Mesenchymal stem cell (in vitro differentiated cells and primary cell): ENCODE measurements around the gene SUPT3H.

Source experiments
- DNase-seq: peaks from one replicate; pipeline ENCODE4 v3.0.0-alpha.2; 2013
- H2AFZ ChIP-seq: one replicate; pipeline ENCODE4 v1.6.1; 2013; ENCODE audit warnings: low read depth, mild to moderate bottlenecking, control low read depth, inconsistent platforms, low read length, moderate library complexity
- H2AK5ac ChIP-seq: 2 replicates; pipeline ENCODE4 v1.6.1; 2013; ENCODE audit warnings: low read length, moderate library complexity, mild to moderate bottlenecking, inconsistent platforms; ENCODE audit not compliant: severe bottlenecking
- H2BK120ac ChIP-seq: one replicate; pipeline ENCODE4 v1.6.1; 2013; ENCODE audit warnings: low read depth, mild to moderate bottlenecking, inconsistent platforms, low read length, moderate library complexity
- H2BK12ac ChIP-seq, 2 experiments: one replicate each; pipeline ENCODE4 v1.6.1; 2013; ENCODE audit warnings: inconsistent platforms in 2 of 2, low read length in 2 of 2, mild to moderate bottlenecking in 2 of 2, moderate library complexity in 2 of 2, control low read depth in 1 of 2
- H2BK15ac ChIP-seq: one replicate; pipeline ENCODE4 v1.6.1; 2013; ENCODE audit warnings: mild to moderate bottlenecking, low read depth, inconsistent platforms; ENCODE audit not compliant: poor library complexity, severe bottlenecking
- H2BK5ac ChIP-seq: 2 replicates; pipeline ENCODE4 v1.6.1; 2013; ENCODE audit warnings: low read depth, mild to moderate bottlenecking, low read length, control low read depth, inconsistent platforms; ENCODE audit not compliant: poor library complexity, severe bottlenecking
- H3K14ac ChIP-seq, 2 experiments: one replicate each; pipeline ENCODE4 v1.6.1; 2013; ENCODE audit warnings: inconsistent platforms in 2 of 2, low read length in 2 of 2, control low read depth in 1 of 2, mild to moderate bottlenecking in 1 of 2, moderate library complexity in 1 of 2
- H3K18ac ChIP-seq, 2 experiments: one replicate each; pipeline ENCODE4 v1.6.1; 2013; ENCODE audit warnings: inconsistent platforms in 2 of 2, low read length in 2 of 2, control low read depth in 1 of 2, low read depth in 1 of 2, mild to moderate bottlenecking in 1 of 2
- H3K23ac ChIP-seq, 2 experiments: one replicate each; pipeline ENCODE4 v1.6.1; 2013; ENCODE audit warnings: inconsistent platforms in 2 of 2, low read length in 2 of 2, mild to moderate bottlenecking in 2 of 2, moderate library complexity in 2 of 2, control low read depth in 1 of 2
- H3K27ac ChIP-seq: 2 replicates; pipeline ENCODE4 v1.5.1; 2013; ENCODE audit warnings: mild to moderate bottlenecking, moderate library complexity, low read length, control low read depth, inconsistent platforms; ENCODE audit not compliant: poor library complexity, severe bottlenecking
- H3K27me3 ChIP-seq, 2 experiments: 2 replicates each; pipeline versions ENCODE4 v1.6.1 to v1.7.0; 2013; ENCODE audit warnings: low read length in 2 of 2, mild to moderate bottlenecking in 2 of 2, moderate library complexity in 2 of 2, control low read depth in 1 of 2, inconsistent platforms in 1 of 2; ENCODE audit not compliant: control insufficient read depth in 1 of 2, insufficient read depth in 1 of 2
- H3K36me3 ChIP-seq, 2 experiments: 2 replicates each; pipeline versions ENCODE4 v1.6.1 to v1.7.0; 2013; ENCODE audit warnings: low read length in 2 of 2, control low read depth in 1 of 2, inconsistent platforms in 1 of 2, low read depth in 1 of 2, mild to moderate bottlenecking in 1 of 2; ENCODE audit not compliant: insufficient read depth in 2 of 2, control insufficient read depth in 1 of 2
- H3K4ac ChIP-seq, 2 experiments: one replicate each; pipeline ENCODE4 v1.6.1; 2013; ENCODE audit warnings: inconsistent platforms in 2 of 2, low read length in 2 of 2, mild to moderate bottlenecking in 2 of 2, moderate library complexity in 2 of 2, control low read depth in 1 of 2, low read depth in 1 of 2
- H3K4me1 ChIP-seq: 2 replicates; pipeline ENCODE4 v1.6.1; 2013; ENCODE audit warnings: low read depth, low read length, control low read depth; ENCODE audit not compliant: control insufficient read depth, insufficient read depth
- H3K4me2 ChIP-seq: 2 replicates; pipeline ENCODE4 v1.6.1; 2013; ENCODE audit warnings: low read length, mild to moderate bottlenecking, inconsistent platforms; ENCODE audit not compliant: poor library complexity, severe bottlenecking
- H3K4me3 ChIP-seq, 2 experiments: 2 replicates each; pipeline versions ENCODE4 v1.5.1 to v1.7.0; 2013; ENCODE audit warnings: low read length in 2 of 2, mild to moderate bottlenecking in 2 of 2, control low read depth in 1 of 2, low read depth in 1 of 2; ENCODE audit not compliant: insufficient read depth in 1 of 2
- H3K79me1 ChIP-seq: replicated peaks from 2 replicates; pipeline ENCODE4 v1.6.1; 2013; ENCODE audit warnings: mild to moderate bottlenecking, control low read depth, low read length, inconsistent platforms; ENCODE audit not compliant: poor library complexity, severe bottlenecking
- H3K9ac ChIP-seq: 2 replicates; pipeline ENCODE4 v1.7.0; 2013; ENCODE audit warnings: mild to moderate bottlenecking, low read length, moderate library complexity
- H3K9me3 ChIP-seq: 2 replicates; pipeline ENCODE4 v1.7.0; 2013; ENCODE audit warnings: mild to moderate bottlenecking, low read length; ENCODE audit not compliant: control insufficient read depth
- H4K8ac ChIP-seq: one replicate; pipeline ENCODE4 v1.6.1; 2013; ENCODE audit warnings: inconsistent platforms, mild to moderate bottlenecking, low read length, moderate library complexity
- H4K91ac ChIP-seq: one replicate; pipeline ENCODE4 v1.6.1; 2013; ENCODE audit warnings: mild to moderate bottlenecking, low read length, inconsistent platforms
- WGBS: methylation state at CpG from one replicate; pipeline ENCODE4 v1.1.7; 2013; ENCODE audit warnings: mixed read lengths; 5-methylcytosine and 5-hydroxymethylcytosine counted together

Gene SUPT3H

GRCh38 chr6:45081634-45082033, 296.1 kb downstream of the SUPT3H start:
- Histone ChIP-seq H4K91ac (no peak overlapping the region), H3K4me1 (no peaks in the 10 kb centered on the region), H3K14ac (no peak overlapping the region), H3K27ac (no peak overlapping the region), H3K4me2 (no peak overlapping the region), H2BK12ac (no peak overlapping the region), H2BK120ac (no peak overlapping the region), H4K8ac (no peak overlapping the region), H3K9me3 (peaks cover 18% of the 10 kb centered on the region), H3K23ac (no peak overlapping the region), H3K27me3 (no peaks in the 10 kb centered on the region), H3K4me3 (no peak overlapping the region), H2AK5ac (no peak overlapping the region), H2AFZ (no peak overlapping the region), H3K9ac (no peak overlapping the region), H3K36me3 (no peaks in the 10 kb centered on the region), H3K79me1 (no peaks in the 10 kb centered on the region), H3K4ac (no peak overlapping the region), H3K18ac (no peak overlapping the region), H2BK5ac (no peak overlapping the region), H2BK15ac (no peak overlapping the region)
- WGBS: 80% methylated on average over 1 of the region's 1 CpG
- no peak for DNase-seq

- no peak overlapping the region for H2BK12ac ChIP-seq
- H2AK5ac ChIP-seq: no peak overlapping the region
- H3K4me2 ChIP-seq: no peak overlapping the region
Measured at GRCh38 chr6:45078432-45078831, 299.3 kb downstream of the SUPT3H start.

GRCh38 chr6:45076217-45076930, 301.4 kb downstream of the SUPT3H start:
- Histone ChIP-seq H2BK12ac (no peak overlapping the region), H2BK120ac (no peak overlapping the region), H4K91ac (no peak overlapping the region), H2BK5ac (no peak overlapping the region), H2AFZ (no peak overlapping the region), H3K4me2 (no peak overlapping the region), H3K18ac (no peak overlapping the region), H2AK5ac (no peak overlapping the region), H2BK15ac (no peak overlapping the region), H3K9me3 (peaks cover 18% of the 10 kb centered on the region), H3K23ac (no peak overlapping the region), H4K8ac (no peak overlapping the region), H3K14ac (no peak overlapping the region), H3K27me3 (no peaks in the 10 kb centered on the region), H3K4me3 (no peak overlapping the region), H3K27ac (peak overlapping the region; percentile 57), H3K9ac (peak overlapping the region; percentile 82), H3K79me1 (no peaks in the 10 kb centered on the region), H3K4me1 (no peaks in the 10 kb centered on the region), H3K4ac (no peak overlapping the region), H3K36me3 (no peaks in the 10 kb centered on the region)
- WGBS: 91% methylated on average over 1 of the region's 2 CpGs
- no peak for DNase-seq

More at GRCh38 chr6:45078432-45078831, 299.3 kb downstream of the SUPT3H start:
- Histone ChIP-seq H2BK120ac (no peak overlapping the region), H3K27ac (no peak overlapping the region), H3K9me3 (peaks cover 18% of the 10 kb centered on the region), H3K23ac (no peak overlapping the region), H4K8ac (no peak overlapping the region), H2BK15ac (no peak overlapping the region), H3K36me3 (no peaks in the 10 kb centered on the region), H2AFZ (no peak overlapping the region), H4K91ac (no peak overlapping the region), H2BK5ac (no peak overlapping the region), H3K4me1 (no peaks in the 10 kb centered on the region), H3K4ac (no peak overlapping the region), H3K18ac (no peak overlapping the region), H3K14ac (no peak overlapping the region), H3K27me3 (no peaks in the 10 kb centered on the region), H3K79me1 (no peaks in the 10 kb centered on the region), H3K4me3 (no peak overlapping the region), H3K9ac (no peak overlapping the region)
- no peak for DNase-seq
- WGBS: no CpG with 5 or more reads among the region's 3 CpGs

GRCh38 chr6:45075246-45075645, 302.5 kb downstream of the SUPT3H start:
- H3K23ac ChIP-seq: no peak overlapping the region
- no peak overlapping the region for H4K91ac ChIP-seq
- H3K79me1 ChIP-seq: no peaks in the 10 kb centered on the region
- no peaks in the 10 kb centered on the region for H3K27me3 ChIP-seq
- peak; percentile 83 for DNase-seq
- no peak overlapping the region for H3K4me2 ChIP-seq
- H3K36me3 ChIP-seq: no peaks in the 10 kb centered on the region
- peak overlapping the region; percentile 82 for H3K9ac ChIP-seq
- no peaks in the 10 kb centered on the region for H3K4me1 ChIP-seq
- H2AK5ac ChIP-seq: no peak overlapping the region
- H3K4me3 ChIP-seq: no peak overlapping the region
- no peak overlapping the region for H3K4ac ChIP-seq
- H3K14ac ChIP-seq: no peak overlapping the region
- no CpG with 5 or more reads among the region's 2 CpGs for WGBS
- no peak overlapping the region for H4K8ac ChIP-seq
- H3K18ac ChIP-seq: no peak overlapping the region
- peaks cover 18% of the 10 kb centered on the region for H3K9me3 ChIP-seq
- no peak overlapping the region for H2AFZ ChIP-seq
- H2BK12ac ChIP-seq: no peak overlapping the region
- no peak overlapping the region for H2BK120ac ChIP-seq
- H2BK5ac ChIP-seq: no peak overlapping the region
- peak overlapping the region; percentile 43 for H3K27ac ChIP-seq
- no peak overlapping the region for H2BK15ac ChIP-seq
